Psoas muscle (tissue), 8 donors: ENCODE measurements around the gene APOL4. TPM values are rescaled to one million over a fixed set of nuclear protein-coding genes. Genes with fewer than 3 reads are reported as not detected.

ENCODE experiments used
- ATAC-seq, 4 donors: fragments of 200-7000 bp; cut with Tn5 transposase; one replicate each; pipeline ENCODE4 v1.9.1; 2020; ENCODE audit warnings: moderate library complexity in 3 of 4, mild to moderate bottlenecking in 2 of 4
- DNase-seq, 2 donors: peaks; one replicate each; pipeline ENCODE4 v3.0.0-alpha.2; 2020
- H3K27ac ChIP-seq: fragments of 200-600 bp; one replicate; pipeline ENCODE4 v1.8.0; 2022
- H3K27me3 ChIP-seq, 3 donors: fragments of 200-600 bp in 1 of 3; one replicate each; pipeline versions ENCODE4 v1.6.1 to v1.8.0; 2013 to 2022; ENCODE audit warnings: low read length in 2 of 3, mild to moderate bottlenecking in 2 of 3, moderate library complexity in 1 of 3; ENCODE audit not compliant: insufficient read depth in 3 of 3
- H3K36me3 ChIP-seq, 2 donors: fragments of 200-600 bp in 1 of 2; one replicate each; pipeline versions ENCODE4 v1.6.1 to v1.8.0; 2013 to 2022; ENCODE audit warnings: low read depth in 1 of 2, mild to moderate bottlenecking in 1 of 2, moderate library complexity in 1 of 2; ENCODE audit not compliant: insufficient read depth in 1 of 2
- H3K4me1 ChIP-seq: fragments of 200-600 bp; one replicate; pipeline ENCODE4 v1.8.0; 2022
- H3K4me3 ChIP-seq: fragments of 200-600 bp; one replicate; pipeline ENCODE4 v1.8.0; 2022; ENCODE audit warnings: mild to moderate bottlenecking
- H3K9me3 ChIP-seq: fragments of 200-600 bp; one replicate; pipeline ENCODE4 v1.8.0; 2022
- CTCF ChIP-seq: fragments of 200-600 bp; IDR thresholded peaks from one replicate; pipeline ENCODE4 v1.8.0; 2022; ENCODE audit warnings: antibody characterized with exemption
- WGBS, 3 donors: extraction: QIAGEN DNeasy Blood & Tissue Kit; methylation state at CpG; one replicate each; pipeline versions ENCODE4 v1.1.6 to v1.1.7; 2013; 5-methylcytosine and 5-hydroxymethylcytosine counted together
- intact Hi-C, 2 donors: fragments of 100-400 bp; cut with DNase I; formaldehyde crosslinking; loops; one replicate each; pipeline versions ENCODE4 v1.11.0 to v1.14.2; 2022
- polyA plus RNA-seq, 3 donors: library from polyadenylated mRNA; stranded (reverse); fragments of 200-250 nt; gene quantifications; one replicate each; pipeline ENCODE4 v1.2.3, GENCODE V29; 2013
- total RNA-seq, 4 donors: library from RNA; stranded (reverse); fragmentation: NEBNext Ultra II Directional in 2 of 4; extraction: Animal tissue kit (Norgen Biotek cat#: 25700) in 2 of 4; gene quantifications; one replicate each; pipeline versions ENCODE4 v1.2.1 to v1.2.4, GENCODE V29; 2021 to 2023
- donor health status: healthy with polysubstance abuse.
- donor health status: DM: no; HTN: no; CAD: no; lungs with moderate emphysema.
- donor health status: Bipolar disorder and iron deficiency.
- donor health status: healthy.
- donor health status: DM: yes; HTN: yes; CAD: no.
- donor health status: DM: no; HTN: no; CAD: no.
- donor health status: DM: no; HTN: no; CAD: no.
- donor health status: DM: yes; HTN: yes; CAD: no.

Gene APOL4
- total and polyA plus RNA-seq, 7 donors = 0.86 to 6.8 (median 1.6) TPM

- Histone ChIP-seq H3K4me3 (no peak overlapping the region), H3K27ac (no peak overlapping the region), H3K36me3 (no peaks in the 10 kb centered on the region), H3K9me3 (no peaks in the 10 kb centered on the region), H3K4me1 (peaks cover 22% of the 10 kb centered on the region), H3K27me3 (no peaks in the 10 kb centered on the region)
- DNase-seq (peak; percentile 39 to 68), ATAC-seq (peak; percentile 45 to 68 (median 58))
- intact Hi-C loops = loop anchor here (1.0 to 10.0 kb wide), 4 partner anchors 26 to 290 kb away; partner anchors contain the start of genes APOL2 (in 1 of the 2) and TXN2 (in 1 of the 2)
- TF ChIP-seq CTCF = peak; percentile 80
- 39 to 49% (median 45%) methylated on average over 5 of the region's 5 CpGs for WGBS, 3 donors
Measured at GRCh38 chr22:36194971-36195370, 6.6 kb downstream of the APOL4 start.

- Histone ChIP-seq H3K4me3 (no peak overlapping the region), H3K27ac (no peak overlapping the region), H3K36me3 (no peaks in the 10 kb centered on the region), H3K27me3 (no peaks in the 10 kb centered on the region), H3K9me3 (no peaks in the 10 kb centered on the region), H3K4me1 (peaks cover 22% of the 10 kb centered on the region)
- intact Hi-C loops = loop anchor here (5.0 to 10.0 kb wide), 2 partner anchors 83 to 290 kb away; partner anchors contain the start of gene TXN2 (in 1 of the 2)
- ATAC-seq (no peak), DNase-seq (no peak)
- TF ChIP-seq CTCF = no peak
- 73 to 80% (median 76%) methylated on average over 2 of the region's 2 CpGs for WGBS, 3 donors
Measured at GRCh38 chr22:36194385-36194784, 7.2 kb downstream of the APOL4 start.

- no peak for ATAC-seq
- 57 to 70% (median 69%) methylated on average over 3 of the region's 3 CpGs for WGBS, 3 donors
- no peak overlapping the region for H3K4me3 ChIP-seq
- no peak for TF ChIP-seq CTCF
- H3K27me3 ChIP-seq = no peaks in the 10 kb centered on the region
- peaks cover 17% of the 10 kb centered on the region for H3K4me1 ChIP-seq
- DNase-seq = no peak
- intact Hi-C loops = loop anchor here (5.0 to 10.0 kb wide), 2 partner anchors 84 to 291 kb away; partner anchors contain the start of gene TXN2 (in 1 of the 2)
- no peak overlapping the region for H3K27ac ChIP-seq
- H3K36me3 ChIP-seq = no peaks in the 10 kb centered on the region
- H3K9me3 ChIP-seq = no peaks in the 10 kb centered on the region
Measured at GRCh38 chr22:36193577-36193976, 8.0 kb downstream of the APOL4 start.

GRCh38 chr22:36193171-36193570, 8.4 kb downstream of the APOL4 start:
- Histone ChIP-seq H3K27ac (no peak overlapping the region), H3K36me3 (no peaks in the 10 kb centered on the region), H3K27me3 (no peaks in the 10 kb centered on the region), H3K4me3 (no peak overlapping the region), H3K9me3 (no peaks in the 10 kb centered on the region), H3K4me1 (peaks cover 15% of the 10 kb centered on the region)
- no peak for TF ChIP-seq CTCF
- ATAC-seq (no peak), DNase-seq (no peak)
- 82 to 84% (median 82%) methylated on average over 3 of the region's 3 CpGs for WGBS, 3 donors
- intact Hi-C loops = loop anchor here (5.0 to 10.0 kb wide), 2 partner anchors 84 to 292 kb away; partner anchors contain the start of gene TXN2 (in 1 of the 2)

GRCh38 chr22:36192542-36192941, 9.1 kb downstream of the APOL4 start:
- no peak for ATAC-seq
- H3K27me3 ChIP-seq = no peaks in the 10 kb centered on the region
- peak overlapping the region; percentile 79 for H3K27ac ChIP-seq
- WGBS, 3 donors = 44 to 60% (median 47%) methylated on average over 4 of the region's 4 CpGs
- H3K36me3 ChIP-seq = no peaks in the 10 kb centered on the region
- peaks cover 15% of the 10 kb centered on the region for H3K4me1 ChIP-seq
- no peaks in the 10 kb centered on the region for H3K9me3 ChIP-seq
- intact Hi-C loops = loop anchor here (5.0 to 10.0 kb wide), 2 partner anchors 85 to 292 kb away; partner anchors contain the start of gene TXN2 (in 1 of the 2)
- no peak overlapping the region for H3K4me3 ChIP-seq
- no peak for TF ChIP-seq CTCF
- DNase-seq = no peak
